GM12873 (cell line): ENCODE results near the gene LEFTY2.

Experiments used
- TF ChIP-seq, protein P1 (sequence below): IDR thresholded peaks from 2 replicates; pipeline ENCODE4 v1.5.1; 2012; ENCODE audit warnings: low read depth, mild to moderate bottlenecking, moderate library complexity, low read length, control low read depth; ENCODE audit not compliant: insufficient read depth; ENCODE audit errors: missing control alignments

Gene LEFTY2

DNA sequence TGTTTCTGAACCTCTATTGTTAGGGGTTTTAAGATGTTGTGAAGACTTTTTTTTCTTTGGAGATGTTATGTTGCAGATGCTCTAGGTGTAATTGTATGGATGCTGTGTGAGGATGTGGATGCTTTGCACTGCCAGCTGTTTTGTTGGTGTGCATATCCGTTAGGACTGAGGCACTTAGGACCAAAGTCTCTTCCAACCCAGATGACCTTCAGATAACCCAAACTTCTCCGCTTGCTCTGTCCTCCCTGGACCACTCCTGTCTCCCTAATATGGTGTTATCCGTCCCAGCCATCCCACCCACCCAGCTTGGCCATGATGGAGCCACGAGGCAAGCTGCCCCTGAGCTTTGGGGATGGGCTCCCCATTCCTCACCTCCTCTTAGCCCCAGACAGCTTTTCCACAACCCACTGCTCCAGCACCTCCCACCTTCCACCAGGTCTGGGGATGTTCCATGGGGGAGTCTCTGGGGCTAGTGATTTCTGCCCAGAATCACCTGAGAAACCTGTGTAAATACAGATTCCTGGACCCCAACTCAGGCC lies 5.1 kb upstream of the LEFTY2 start:
- TF ChIP-seq, protein P1, sequence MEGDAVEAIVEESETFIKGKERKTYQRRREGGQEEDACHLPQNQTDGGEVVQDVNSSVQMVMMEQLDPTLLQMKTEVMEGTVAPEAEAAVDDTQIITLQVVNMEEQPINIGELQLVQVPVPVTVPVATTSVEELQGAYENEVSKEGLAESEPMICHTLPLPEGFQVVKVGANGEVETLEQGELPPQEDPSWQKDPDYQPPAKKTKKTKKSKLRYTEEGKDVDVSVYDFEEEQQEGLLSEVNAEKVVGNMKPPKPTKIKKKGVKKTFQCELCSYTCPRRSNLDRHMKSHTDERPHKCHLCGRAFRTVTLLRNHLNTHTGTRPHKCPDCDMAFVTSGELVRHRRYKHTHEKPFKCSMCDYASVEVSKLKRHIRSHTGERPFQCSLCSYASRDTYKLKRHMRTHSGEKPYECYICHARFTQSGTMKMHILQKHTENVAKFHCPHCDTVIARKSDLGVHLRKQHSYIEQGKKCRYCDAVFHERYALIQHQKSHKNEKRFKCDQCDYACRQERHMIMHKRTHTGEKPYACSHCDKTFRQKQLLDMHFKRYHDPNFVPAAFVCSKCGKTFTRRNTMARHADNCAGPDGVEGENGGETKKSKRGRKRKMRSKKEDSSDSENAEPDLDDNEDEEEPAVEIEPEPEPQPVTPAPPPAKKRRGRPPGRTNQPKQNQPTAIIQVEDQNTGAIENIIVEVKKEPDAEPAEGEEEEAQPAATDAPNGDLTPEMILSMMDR, result no peak

DNA sequence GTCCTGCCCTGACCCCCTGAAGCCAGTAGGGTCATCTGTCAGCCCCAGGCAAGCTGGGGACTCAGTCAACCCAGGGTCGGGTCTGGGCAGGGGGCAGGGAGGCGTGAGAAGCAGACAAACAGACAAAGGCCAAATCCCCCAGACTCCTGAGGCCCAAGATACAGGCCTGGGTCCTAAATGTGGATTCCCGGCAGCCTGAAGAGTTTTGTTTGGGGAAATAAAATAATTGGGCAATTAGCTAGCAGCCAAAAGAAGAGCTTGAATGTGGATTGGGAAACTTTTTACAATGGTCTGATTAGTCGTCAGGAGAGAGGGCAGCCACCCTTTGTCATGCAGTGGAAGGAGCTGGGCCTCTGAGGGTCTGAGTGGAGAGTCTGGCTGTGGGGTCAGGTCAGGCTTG lies 4.5 kb upstream of the LEFTY2 start:
- TF ChIP-seq, protein P1, result no peak

DNA sequence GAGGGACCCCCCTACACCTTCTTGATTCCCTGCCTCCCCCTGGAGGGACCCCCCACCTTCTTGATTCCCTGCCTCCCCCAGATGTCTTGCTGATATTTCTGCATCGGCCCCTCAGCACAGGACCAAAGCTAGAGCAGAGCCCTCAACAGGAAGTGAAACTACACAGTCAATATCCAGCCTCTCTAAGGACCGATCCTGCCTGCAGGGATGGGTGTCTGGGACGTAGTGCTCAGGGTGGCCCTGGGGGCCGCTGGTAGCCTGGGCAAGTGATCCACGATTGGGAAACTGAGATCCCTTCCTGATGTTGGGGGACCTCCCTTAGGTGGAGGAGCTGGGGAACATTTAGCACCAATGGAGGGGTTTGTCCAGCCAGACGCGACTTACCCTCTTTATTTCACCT lies 3.9 kb upstream of the LEFTY2 start:
- TF ChIP-seq, protein P1, result no peak

DNA sequence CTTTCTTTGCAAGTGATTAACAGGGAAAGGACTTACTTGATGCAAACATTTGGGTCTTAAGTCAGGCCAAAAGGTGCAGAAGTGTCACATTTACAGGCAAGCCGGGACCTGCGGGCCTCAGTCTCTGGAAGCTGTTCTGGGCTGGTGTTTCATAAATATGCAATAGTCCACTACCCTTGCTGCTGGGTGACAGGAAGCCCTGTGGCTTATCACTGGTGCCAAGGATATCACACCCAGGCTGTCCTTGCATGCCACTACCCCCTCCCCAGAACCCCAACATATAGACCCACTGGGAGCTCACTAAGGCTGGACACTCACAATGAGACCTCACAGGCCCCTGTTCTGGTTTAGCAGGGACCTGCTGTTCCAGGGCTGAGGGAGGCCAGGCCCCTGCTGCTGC lies 3.4 kb upstream of the LEFTY2 start:
- TF ChIP-seq, protein P1, result no peak

DNA sequence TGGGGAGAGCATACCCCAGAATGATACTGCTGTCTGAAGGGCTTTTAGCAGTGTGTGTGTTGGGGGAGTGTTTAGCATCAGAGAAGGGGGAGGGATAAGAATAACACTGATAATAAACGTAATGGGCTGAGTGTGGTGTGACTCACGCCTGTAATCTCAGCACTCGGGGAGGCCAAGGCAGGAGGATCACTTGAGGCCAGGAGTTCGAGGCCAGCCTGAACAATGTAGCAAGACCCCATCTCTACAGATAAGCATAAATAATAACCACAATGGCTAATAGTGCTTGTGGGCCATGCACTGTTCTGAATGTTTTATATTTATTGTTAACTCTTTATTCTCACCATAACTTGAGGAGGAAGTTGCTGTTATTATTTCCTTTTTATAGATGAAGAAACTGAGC lies 2.6 kb upstream of the LEFTY2 start:
- TF ChIP-seq, protein P1, result no peak

DNA sequence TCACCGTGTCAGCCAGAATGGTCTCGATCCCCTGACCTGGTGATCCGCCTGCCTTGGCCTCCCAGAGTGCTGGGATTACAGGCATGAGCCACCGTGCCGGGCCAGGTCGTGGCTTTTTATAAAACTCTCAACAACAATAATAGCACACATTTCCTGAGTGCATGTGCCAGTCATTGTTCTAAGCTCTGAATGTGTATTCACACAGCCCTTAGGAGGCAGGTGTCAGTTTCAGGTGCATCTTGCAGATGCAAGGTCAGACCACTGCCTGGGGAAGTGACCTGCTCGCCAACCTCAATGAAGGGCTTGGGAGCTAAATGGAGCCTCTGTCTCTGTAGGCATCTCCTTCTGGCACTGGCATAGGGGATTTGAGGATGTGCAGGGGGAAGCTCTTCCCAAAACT lies 1.6 kb upstream of the LEFTY2 start:
- TF ChIP-seq, protein P1, result no peak

DNA sequence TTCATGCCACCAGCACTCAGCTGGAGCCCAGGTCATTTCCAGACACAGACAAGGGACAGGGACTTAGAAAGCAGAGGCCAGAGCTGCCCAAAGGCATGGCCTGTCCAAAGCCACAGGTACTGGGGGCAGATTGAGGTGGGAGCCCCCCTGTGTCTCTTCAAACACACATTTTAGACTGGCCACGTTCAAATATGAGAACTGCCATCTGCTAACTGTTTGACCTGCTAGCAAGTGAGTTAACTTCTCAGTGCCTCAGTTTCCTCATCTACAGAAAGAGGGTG lies 862 bp upstream of the LEFTY2 start:
- TF ChIP-seq, protein P1, result no peak
